Testis (tissue), 3 donors: ENCODE results near the gene TTC39B. TPM values are rescaled to one million over a fixed set of nuclear protein-coding genes. Genes with fewer than 3 reads are reported as not detected.
A peak's percentile ranks its signal among the peaks of the same experiment; 100 is the strongest.

ENCODE experiments used
- DNase-seq: peaks from one replicate; pipeline ENCODE4 v3.0.0-alpha.2; 2019
- H3K27ac ChIP-seq, 2 donors: fragments of 200-600 bp; sonication (generic); one replicate each; pipeline ENCODE4 v1.5.1; 2019
- H3K27me3 ChIP-seq: fragments of 200-600 bp; sonication (generic); one replicate; pipeline ENCODE4 v1.5.1; 2019
- H3K36me3 ChIP-seq: fragments of 200-600 bp; sonication (generic); one replicate; pipeline ENCODE4 v1.5.1; 2017; ENCODE audit warnings: low read depth; ENCODE audit errors: missing control alignments
- H3K4me1 ChIP-seq: fragments of 200-600 bp; sonication (generic); one replicate; pipeline ENCODE4 v1.5.1; 2019
- H3K4me3 ChIP-seq, 2 donors: fragments of 200-600 bp; sonication (generic); one replicate each; pipeline ENCODE4 v1.5.1; 2017 to 2019
- H3K9me3 ChIP-seq: fragments of 200-600 bp; sonication (generic); one replicate; pipeline ENCODE4 v1.5.1; 2017
- POLR2A ChIP-seq: fragments of 450-650 bp; IDR thresholded peaks from one replicate; pipeline ENCODE4 v1.6.1; 2017; ENCODE audit warnings: antibody characterized with exemption, mild to moderate bottlenecking, moderate library complexity
- WGBS, 2 donors: methylation state at CpG; one replicate each; pipeline ENCODE4 v1.1.5; 2018; 5-methylcytosine and 5-hydroxymethylcytosine counted together
- intact Hi-C: fragments of 100-400 bp; cut with DNase I; formaldehyde crosslinking; loops from one replicate; pipeline ENCODE4 v1.15.1; 2023; ENCODE audit warnings: low total_unique reads
- polyA plus RNA-seq: library from polyadenylated mRNA; stranded (reverse); fragments of 350-450 nt; fragmentation: Illumina TruSeq; extraction: RNeasy Lipid Tissue Mini Kit (QIAGEN cat#74804); gene quantifications from one replicate; pipeline ENCODE4 v1.2.3, GENCODE V29; 2014; ENCODE audit warnings: low read depth, low replicate concordance; ENCODE audit not compliant: insufficient read depth
- total RNA-seq, 2 donors: library from RNA; depleted of rRNA; stranded (reverse); fragments of >200 nt; gene quantifications; one replicate each; pipeline ENCODE4 v1.2.3, GENCODE V29; 2016
- TF ChIP-seq, protein P1 (sequence below), 3 experiments: fragments of 450-650 bp in 2 of 3; fragments of 200-600 bp in 1 of 3; sonication (generic) in 1 of 3; IDR thresholded peaks; one replicate each; pipeline ENCODE4 v1.5.1; 2016 to 2019; ENCODE audit warnings: antibody characterized with exemption in 3 of 3, mild to moderate bottlenecking in 2 of 3, moderate library complexity in 1 of 3

The TTC39B gene
- total and polyA plus RNA-seq, 3 donors from 2014 or later = 5.7 to 8.9 (median 8.5) TPM

DNA sequence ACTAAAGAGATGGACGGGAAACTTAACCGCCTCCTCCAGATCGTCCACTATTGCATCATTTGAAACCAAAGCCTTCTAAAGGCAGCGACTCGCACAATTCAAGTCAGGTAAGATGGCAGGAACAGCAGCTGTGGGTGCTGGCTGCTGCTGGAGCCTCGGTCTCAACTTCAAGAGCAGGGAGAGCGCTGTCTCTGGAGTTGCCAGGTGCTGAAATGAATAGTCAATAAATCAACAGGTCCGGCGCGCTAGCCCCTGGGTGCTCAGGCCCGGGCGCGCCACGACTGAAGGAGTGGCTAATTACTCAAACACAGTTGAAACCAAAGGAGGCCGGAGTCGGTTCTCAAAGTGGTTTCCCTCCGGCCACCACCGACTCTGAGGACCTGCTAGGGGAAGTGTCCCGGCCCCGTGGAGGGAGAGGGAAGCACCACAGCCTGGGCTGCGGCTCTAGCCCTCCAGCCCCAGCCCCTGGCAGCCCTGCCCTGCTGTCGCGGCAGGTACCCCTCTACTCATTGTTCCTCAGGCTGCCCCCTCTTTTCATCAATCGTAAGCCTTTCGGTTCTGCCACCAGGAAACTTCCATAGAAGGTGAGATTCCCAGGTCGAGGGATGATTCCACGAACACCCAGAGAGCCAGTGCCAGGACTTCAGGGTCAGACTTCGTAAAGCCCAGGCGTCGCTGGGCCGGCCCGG, 804 bp downstream of the TTC39B start:
- Histone ChIP-seq H3K4me1 (peaks cover 3% of the 10 kb centered on the region), H3K27ac (peak overlapping the region; percentile 78 to 88), H3K27me3 (no peaks in the 10 kb centered on the region), H3K4me3 (peak overlapping the region; percentile 84 to 87), H3K9me3 (no peaks in the 10 kb centered on the region), H3K36me3 (no peaks in the 10 kb centered on the region)
- DNase-seq = peak; percentile 64
- 1 to 3% methylated on average over 12 to 32 of the region's 32 CpGs for WGBS, 2 donors
- intact Hi-C loops = no loop called here
- no peak for TF ChIP-seq POLR2A
- TF ChIP-seq, protein P1, sequence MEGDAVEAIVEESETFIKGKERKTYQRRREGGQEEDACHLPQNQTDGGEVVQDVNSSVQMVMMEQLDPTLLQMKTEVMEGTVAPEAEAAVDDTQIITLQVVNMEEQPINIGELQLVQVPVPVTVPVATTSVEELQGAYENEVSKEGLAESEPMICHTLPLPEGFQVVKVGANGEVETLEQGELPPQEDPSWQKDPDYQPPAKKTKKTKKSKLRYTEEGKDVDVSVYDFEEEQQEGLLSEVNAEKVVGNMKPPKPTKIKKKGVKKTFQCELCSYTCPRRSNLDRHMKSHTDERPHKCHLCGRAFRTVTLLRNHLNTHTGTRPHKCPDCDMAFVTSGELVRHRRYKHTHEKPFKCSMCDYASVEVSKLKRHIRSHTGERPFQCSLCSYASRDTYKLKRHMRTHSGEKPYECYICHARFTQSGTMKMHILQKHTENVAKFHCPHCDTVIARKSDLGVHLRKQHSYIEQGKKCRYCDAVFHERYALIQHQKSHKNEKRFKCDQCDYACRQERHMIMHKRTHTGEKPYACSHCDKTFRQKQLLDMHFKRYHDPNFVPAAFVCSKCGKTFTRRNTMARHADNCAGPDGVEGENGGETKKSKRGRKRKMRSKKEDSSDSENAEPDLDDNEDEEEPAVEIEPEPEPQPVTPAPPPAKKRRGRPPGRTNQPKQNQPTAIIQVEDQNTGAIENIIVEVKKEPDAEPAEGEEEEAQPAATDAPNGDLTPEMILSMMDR (IDR thresholded peaks at IDR 0.05) = no peak

- peak overlapping the region; percentile 84 to 87 for H3K4me3 ChIP-seq
- intact Hi-C loops = no loop called here
- DNase-seq = no peak
- WGBS, 2 donors = 69 to 74% methylated on average over 4 of the region's 4 CpGs
- TF ChIP-seq POLR2A = no peak
- TF ChIP-seq, protein P1 (IDR thresholded peaks at IDR 0.05) = no peak
- peak overlapping the region; percentile 78 to 88 for H3K27ac ChIP-seq
- H3K9me3 ChIP-seq = no peaks in the 10 kb centered on the region
- H3K36me3 ChIP-seq = no peaks in the 10 kb centered on the region
- H3K4me1 ChIP-seq = peaks cover 3% of the 10 kb centered on the region
- no peaks in the 10 kb centered on the region for H3K27me3 ChIP-seq
Observed at GRCh38 chr9:15305470-15305869, 1.5 kb downstream of the TTC39B start.

DNA sequence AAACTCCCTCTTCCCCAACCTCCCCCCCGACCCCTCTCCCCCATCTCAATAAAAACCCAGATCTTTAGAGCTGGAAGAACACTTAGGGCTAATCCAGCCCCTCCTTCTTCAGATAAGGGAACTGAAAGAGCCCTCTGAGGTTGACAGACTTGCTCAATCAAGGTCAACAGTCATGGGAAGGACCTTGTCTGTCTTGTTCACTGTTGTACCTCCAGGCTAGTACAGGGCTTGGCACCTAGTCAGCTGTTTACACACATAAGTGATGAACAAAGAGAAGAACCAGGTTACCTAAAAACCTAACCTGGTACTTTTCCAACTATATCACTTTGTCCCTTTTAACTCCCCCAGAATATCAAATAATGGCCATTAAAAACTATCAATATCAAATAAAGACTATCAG, 2.4 kb downstream of the TTC39B start:
- 80 to 91% methylated on average over 1 of the region's 1 CpG for WGBS, 2 donors
- no peak for DNase-seq
- intact Hi-C loops = no loop called here
- no peaks in the 10 kb centered on the region for H3K36me3 ChIP-seq
- H3K27ac ChIP-seq = no peak overlapping the region
- no peaks in the 10 kb centered on the region for H3K9me3 ChIP-seq
- H3K4me3 ChIP-seq = no peak overlapping the region
- no peak for TF ChIP-seq POLR2A
- TF ChIP-seq, protein P1 (IDR thresholded peaks at IDR 0.05) = no peak
- H3K27me3 ChIP-seq = no peaks in the 10 kb centered on the region
- peaks cover 3% of the 10 kb centered on the region for H3K4me1 ChIP-seq

- Histone ChIP-seq H3K4me1 (peaks cover 12% of the 10 kb centered on the region), H3K27me3 (no peaks in the 10 kb centered on the region), H3K36me3 (no peaks in the 10 kb centered on the region), H3K9me3 (no peaks in the 10 kb centered on the region), H3K4me3 (no peak overlapping the region), H3K27ac (no peak overlapping the region)
- DNase-seq = no peak
- intact Hi-C loops = no loop called here
- 88 to 92% methylated on average over 1 of the region's 1 CpG for WGBS, 2 donors
- TF ChIP-seq, protein P1 (IDR thresholded peaks at IDR 0.05) = no peak
- TF ChIP-seq POLR2A = no peak
Observed at GRCh38 chr9:15300218-15300617, 6.8 kb downstream of the TTC39B start.

DNA sequence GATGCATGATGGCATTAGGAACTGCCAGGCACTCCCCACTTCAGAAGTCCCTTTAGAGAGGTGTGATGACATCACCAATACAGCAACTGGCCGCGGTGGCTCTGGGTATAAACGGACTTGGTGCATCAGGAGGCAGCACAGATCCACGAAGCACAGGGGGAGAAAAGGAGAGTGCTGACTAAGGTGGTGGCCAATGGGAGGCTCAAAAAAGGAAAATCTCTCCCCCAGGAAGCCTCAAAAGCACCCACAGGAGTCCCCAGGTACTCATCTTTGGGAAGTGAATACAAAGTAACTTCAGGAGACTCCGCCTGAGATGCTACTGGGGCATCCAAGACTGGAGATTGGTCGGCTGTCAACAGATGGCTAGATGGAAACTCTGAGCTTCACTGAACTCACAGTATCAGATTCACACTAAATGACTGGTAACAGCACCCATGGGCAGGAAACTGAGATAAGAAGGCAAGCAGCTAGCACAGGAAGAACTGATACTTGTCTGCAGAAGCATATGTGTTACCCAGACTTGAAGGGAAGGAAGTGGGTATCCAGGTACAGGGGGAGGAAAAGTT, 7.6 kb downstream of the TTC39B start:
- intact Hi-C loops = no loop called here
- no peak overlapping the region for H3K27ac ChIP-seq
- DNase-seq = no peak
- no peaks in the 10 kb centered on the region for H3K27me3 ChIP-seq
- H3K9me3 ChIP-seq = no peaks in the 10 kb centered on the region
- peaks cover 12% of the 10 kb centered on the region for H3K4me1 ChIP-seq
- 88 to 94% methylated on average over 6 of the region's 6 CpGs for WGBS, 2 donors
- TF ChIP-seq, protein P1 (IDR thresholded peaks at IDR 0.05) = no peak
- TF ChIP-seq POLR2A = no peak
- no peak overlapping the region for H3K4me3 ChIP-seq
- H3K36me3 ChIP-seq = no peaks in the 10 kb centered on the region
